GM21619 (cell line): ENCODE data around the gene ZNF185.

Experiments used
- ATAC-seq: cut with Tn5 transposase; IDR thresholded peaks from one replicate; pipeline ENCODE4 v1.9.1; 2021; ENCODE audit not compliant: unreplicated experiment

Gene ZNF185

GRCh38 chrX:152946681-152947080 is 48.8 kb downstream of the ZNF185 start:
- no peak for ATAC-seq
